ENCODE data around the gene FEV. TPM values are rescaled to one million over a fixed set of nuclear protein-coding genes. Genes with fewer than 3 reads are reported as not detected.

FEV gene
- polyA plus RNA-seq, 1 donor (not counting 4 experiments of a cell fraction or from before 2014, with no cell fraction given): not detected

DNA sequence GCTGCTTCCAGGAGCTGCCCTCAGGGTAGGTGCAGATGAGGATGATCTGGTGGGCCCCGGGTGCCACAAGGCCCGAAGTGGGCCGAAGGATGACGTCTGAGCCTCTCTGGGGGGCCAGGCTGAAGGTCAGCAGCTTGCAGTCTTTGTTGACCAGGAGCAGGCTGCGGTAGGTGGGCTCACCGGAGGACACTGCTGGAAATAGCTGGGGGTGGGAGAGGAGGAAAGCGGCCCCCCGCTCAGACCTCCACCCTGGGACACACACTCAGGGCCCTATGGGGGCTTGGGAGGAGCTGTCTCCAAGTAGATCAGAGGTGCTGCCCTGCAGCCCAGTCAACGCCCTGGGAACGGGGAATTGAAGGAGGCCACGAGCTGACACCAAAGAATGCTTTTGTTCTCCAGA lies 39.1 kb upstream of the FEV start:
- H3K4me3 ChIP-seq (ENCODE audit: control insufficient read depth in 2 of 3, extremely low read depth in 1 of 3, insufficient read depth in 2 of 3, low read depth in 1 of 3, low read length in 3 of 3): no peak overlapping the region
- H3K27ac ChIP-seq (ENCODE audit: control insufficient read depth, insufficient read depth, low read length): no peak overlapping the region
- no peak overlapping the region for H3K4me2 ChIP-seq (ENCODE audit: control insufficient read depth, extremely low read depth, insufficient read depth, low read depth, low read length)
- H3K9ac ChIP-seq (ENCODE audit: control insufficient read depth, extremely low read depth, insufficient read depth, low read length): no peak overlapping the region
- peaks cover 26% of the 10 kb centered on the region for H3K27me3 ChIP-seq (ENCODE audit: control insufficient read depth, extremely low read depth, insufficient read depth, low read length)
- no peak for FAIRE-seq
- no peak overlapping the region for H2AFZ ChIP-seq (ENCODE audit: control insufficient read depth, low read length)
- H3K9me3 ChIP-seq (ENCODE audit: control insufficient read depth, low read depth, low read length): no peaks in the 10 kb centered on the region
- dilution Hi-C loops (cut with MboI; ENCODE audit: extremely low pct_ligation_motif_present, low sequenced_read_pairs): no loop called here
- H3K4me1 ChIP-seq (ENCODE audit: control insufficient read depth, extremely low read depth, insufficient read depth, low read length): no peaks in the 10 kb centered on the region
- no peak for DNase-seq (ENCODE audit: low read depth, low spot score)
- H3K9me1 ChIP-seq (ENCODE audit: control insufficient read depth, extremely low read depth, insufficient read depth, low read length): no peaks in the 10 kb centered on the region
- TF ChIP-seq EZH2 (IDR thresholded peaks at IDR 0.05; ENCODE audit: low read length) (no peak), CTCF (optimal IDR thresholded peaks at IDR 0.05 in 1 of 3, IDR thresholded peaks at IDR 0.05 in 1 of 3, conservative IDR thresholded peaks at IDR 0.05 in 1 of 3; ENCODE audit: extremely low read depth in 1 of 3, insufficient read depth in 2 of 3, low read length in 3 of 3) (no peak)
- no peaks in the 10 kb centered on the region for H4K20me1 ChIP-seq (ENCODE audit: control insufficient read depth, extremely low read depth, insufficient read depth, low read length)
- H3K36me3 ChIP-seq (ENCODE audit: control insufficient read depth in 2 of 2, extremely low read depth in 1 of 2, insufficient read depth in 2 of 2, low read length in 2 of 2): no peaks in the 10 kb centered on the region
- no peaks in the 10 kb centered on the region for H3K79me2 ChIP-seq (ENCODE audit: control insufficient read depth, insufficient read depth, low read length)

- dilution Hi-C loops (cut with MboI; ENCODE audit: extremely low pct_ligation_motif_present, low sequenced_read_pairs): no loop called here
- Histone ChIP-seq H3K79me2 (ENCODE audit: control insufficient read depth, insufficient read depth, low read length) (no peaks in the 10 kb centered on the region), H3K9me1 (ENCODE audit: control insufficient read depth, extremely low read depth, insufficient read depth, low read length) (no peaks in the 10 kb centered on the region), H3K9me3 (ENCODE audit: control insufficient read depth, low read depth, low read length) (no peaks in the 10 kb centered on the region), H3K4me2 (ENCODE audit: control insufficient read depth, extremely low read depth, insufficient read depth, low read depth, low read length) (no peak overlapping the region), H3K9ac (ENCODE audit: control insufficient read depth, extremely low read depth, insufficient read depth, low read length) (no peak overlapping the region), H3K27ac (ENCODE audit: control insufficient read depth, insufficient read depth, low read length) (no peak overlapping the region), H3K27me3 (ENCODE audit: control insufficient read depth, extremely low read depth, insufficient read depth, low read length) (peaks cover 27% of the 10 kb centered on the region), H4K20me1 (ENCODE audit: control insufficient read depth, extremely low read depth, insufficient read depth, low read length) (no peaks in the 10 kb centered on the region), H3K4me3 (ENCODE audit: control insufficient read depth in 2 of 3, extremely low read depth in 1 of 3, insufficient read depth in 2 of 3, low read depth in 1 of 3, low read length in 3 of 3) (no peak overlapping the region), H3K36me3 (ENCODE audit: control insufficient read depth in 2 of 2, extremely low read depth in 1 of 2, insufficient read depth in 2 of 2, low read length in 2 of 2) (no peaks in the 10 kb centered on the region), H3K4me1 (ENCODE audit: control insufficient read depth, extremely low read depth, insufficient read depth, low read length) (no peaks in the 10 kb centered on the region), H2AFZ (ENCODE audit: control insufficient read depth, low read length) (no peak overlapping the region)
- FAIRE-seq (no peak), DNase-seq (ENCODE audit: low read depth, low spot score) (no peak)
- no peak for TF ChIP-seq EZH2 (IDR thresholded peaks at IDR 0.05; ENCODE audit: low read length)
- TF ChIP-seq CTCF (optimal IDR thresholded peaks at IDR 0.05 in 1 of 3, IDR thresholded peaks at IDR 0.05 in 1 of 3, conservative IDR thresholded peaks at IDR 0.05 in 1 of 3; ENCODE audit: extremely low read depth in 1 of 3, insufficient read depth in 2 of 3, low read length in 3 of 3): no peak
Observed at GRCh38 chr2:219023045-219023605, 38.1 kb upstream of the FEV start.

Measured in keratinocyte (primary cell).